Suppressor macrophage (primary cell): ENCODE measurements around the gene FAM227B.
"Not testable (repeated sequence)": the region's sequence is repeated elsewhere in the genome, so short reads cannot be mapped to it uniquely, and the experiment has no call there.

Source experiments
- DNase-seq, 4 experiments: peaks; one replicate each; pipeline ENCODE4 v3.0.0-alpha.2; 2020 to 2022

The FAM227B gene

DNA sequence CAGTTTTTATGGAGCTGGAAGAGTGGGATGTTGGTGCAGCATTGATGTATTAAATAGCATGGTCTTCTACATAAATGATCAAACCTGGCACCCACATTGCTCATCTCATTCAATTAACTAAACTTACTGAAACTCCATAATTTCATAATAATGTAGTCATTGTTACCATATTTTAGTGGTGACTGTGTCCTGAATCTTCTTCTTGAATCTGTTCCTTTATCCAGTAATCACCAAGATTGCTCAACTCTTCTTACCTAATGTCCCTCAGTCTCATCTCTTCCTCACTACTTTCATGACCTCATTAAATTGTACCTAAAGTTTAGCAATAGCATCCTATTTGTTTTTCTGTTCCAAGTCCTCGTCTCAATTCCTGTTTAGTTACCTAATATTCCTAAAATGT is 127.8 kb downstream of the FAM227B start:
- DNase-seq, result peak; percentile 3 to 77 (median 34)

DNA sequence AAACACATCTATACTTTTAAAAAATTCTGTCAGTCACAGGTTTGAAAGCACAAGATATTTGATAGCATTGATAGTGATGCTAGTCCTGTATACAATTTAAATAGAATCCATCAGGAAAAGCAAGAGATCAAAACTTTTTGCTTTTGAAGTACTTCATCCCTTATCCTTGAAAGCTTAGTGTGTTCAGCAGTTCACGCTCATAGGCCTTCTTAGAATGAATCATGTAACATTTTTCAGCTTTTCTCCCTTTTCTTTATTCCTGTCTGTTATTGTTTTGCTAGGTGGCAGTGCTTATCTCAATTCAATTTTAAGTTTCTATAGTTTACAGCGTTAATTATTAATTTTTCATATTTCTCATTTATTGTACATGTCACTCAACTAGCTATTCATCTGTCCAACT is 128.5 kb downstream of the FAM227B start:
- DNase-seq, result no peak

- peak in 3 of 4 experiments; percentile 8 to 70 (median 68) for DNase-seq
Observed at GRCh38 chr15:49490966-49491365, 129.7 kb downstream of the FAM227B start.

GRCh38 chr15:49485401-49485800 is 135.2 kb downstream of the FAM227B start:
- not testable (repeated sequence) for DNase-seq

- DNase-seq, result not testable (repeated sequence)
Observed at GRCh38 chr15:49478982-49479381, 141.6 kb downstream of the FAM227B start.

- not testable (repeated sequence) for DNase-seq
Observed at GRCh38 chr15:49478021-49478420, 142.6 kb downstream of the FAM227B start.

- DNase-seq, result no peak
Observed at GRCh38 chr15:49473031-49473430, 147.6 kb downstream of the FAM227B start.

- no peak for DNase-seq
Observed at GRCh38 chr15:49472338-49472737, 148.3 kb downstream of the FAM227B start.

- DNase-seq, result no peak
Observed at GRCh38 chr15:49471733-49472132, 148.9 kb downstream of the FAM227B start.

GRCh38 chr15:49471248-49471647 is 149.4 kb downstream of the FAM227B start:
- peak; percentile 31 to 71 (median 47) for DNase-seq

- DNase-seq, result no peak
Observed at GRCh38 chr15:49468481-49468839, 152.2 kb downstream of the FAM227B start.

DNA sequence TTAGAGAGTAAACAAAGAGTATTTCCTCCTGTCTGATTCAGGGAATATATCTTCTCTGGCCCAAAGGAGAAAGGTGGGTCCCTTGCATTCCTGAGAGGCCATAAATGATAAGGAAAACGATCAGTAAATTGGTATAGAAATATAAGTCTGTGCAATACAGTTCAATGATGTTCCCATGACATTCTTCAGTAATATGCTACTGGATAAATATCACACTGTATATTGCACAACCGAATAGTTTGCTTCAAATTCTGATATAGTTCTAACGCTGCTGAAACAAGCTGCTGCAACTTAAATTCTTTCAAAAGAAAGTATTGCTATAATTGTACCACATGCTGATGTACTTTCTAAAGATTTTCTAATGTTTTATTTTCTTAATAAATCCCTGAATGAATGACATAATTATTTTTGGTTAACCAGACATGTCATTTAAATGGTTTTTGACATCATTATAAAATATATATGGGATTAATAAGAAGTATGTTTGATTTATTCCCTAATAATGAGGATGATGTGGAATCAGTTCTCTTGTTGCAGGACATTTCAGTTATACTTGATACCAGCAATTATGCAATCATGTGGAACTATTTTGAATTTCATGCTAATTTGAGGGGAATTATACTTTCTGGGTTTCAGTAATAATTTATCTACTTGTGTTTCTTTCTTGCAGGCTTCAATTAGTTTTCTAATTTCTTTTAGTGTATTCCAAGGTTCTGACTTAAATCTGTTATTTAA is 152.7 kb downstream of the FAM227B start:
- DNase-seq, result no peak

DNA sequence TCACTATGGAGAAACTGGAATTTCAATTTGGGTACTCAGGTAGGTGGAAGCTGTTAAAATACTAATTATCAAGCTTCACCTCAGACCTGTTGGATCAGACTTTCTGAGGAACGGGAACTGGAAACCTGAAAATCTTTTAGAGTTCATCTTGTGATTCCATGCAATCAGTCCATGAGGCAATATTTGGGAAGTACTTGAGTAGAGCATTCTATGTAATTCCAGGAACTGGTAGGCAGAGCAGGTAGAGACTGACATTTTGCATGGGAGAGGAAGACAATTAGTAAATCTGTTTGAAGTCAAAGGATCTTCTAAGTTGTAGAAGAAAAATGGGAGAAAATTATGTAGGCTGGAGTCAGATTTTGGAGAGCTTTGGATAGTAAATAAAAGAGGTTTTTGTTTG is 154.5 kb downstream of the FAM227B start:
- peak in 2 of 4 experiments; percentile 3 to 32 for DNase-seq

DNA sequence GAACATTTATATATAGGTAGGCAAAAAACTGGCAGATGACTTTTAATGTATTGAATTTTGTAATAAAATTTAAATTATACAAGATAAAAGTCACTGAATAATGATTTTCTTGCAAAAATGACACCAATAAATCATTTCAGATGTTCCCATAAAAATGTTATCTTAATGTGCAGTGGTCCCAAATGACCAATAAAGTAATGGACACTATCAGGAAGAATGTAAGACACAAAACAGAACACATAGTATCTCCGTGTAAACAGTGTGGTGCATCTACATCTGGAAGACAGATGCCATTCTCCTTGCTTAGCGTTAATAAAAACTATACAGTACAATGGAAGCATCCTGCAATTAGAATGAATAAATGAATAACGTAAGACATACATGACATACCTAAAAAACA is 156.1 kb downstream of the FAM227B start:
- DNase-seq, result no peak

GRCh38 chr15:49462232-49462844 is 158.3 kb downstream of the FAM227B start:
- peak; percentile 6 to 48 (median 26) for DNase-seq

DNA sequence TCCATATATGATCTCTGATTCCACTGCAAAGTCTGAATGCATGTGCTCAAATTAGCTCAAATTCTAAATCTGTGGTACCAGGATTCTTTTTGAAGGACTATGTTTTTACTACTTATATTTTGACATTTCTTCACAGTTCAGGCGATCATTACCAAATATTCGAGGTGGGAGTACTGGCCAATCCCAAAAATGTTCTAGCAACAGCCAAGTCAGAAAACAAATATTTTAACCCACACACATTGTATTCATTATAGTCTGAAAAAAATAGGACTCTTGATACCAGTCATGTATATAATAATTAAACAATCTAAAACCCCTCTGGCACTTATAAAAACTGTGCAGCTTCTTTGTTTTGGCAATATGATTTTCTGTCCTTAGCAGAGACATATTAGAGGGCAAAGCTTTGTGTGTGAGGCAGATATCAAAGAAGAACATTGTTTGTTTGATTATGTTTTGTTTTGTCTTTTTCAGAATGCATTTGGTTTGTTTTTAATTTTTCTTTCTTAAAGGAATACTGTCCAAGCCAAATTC is 160.1 kb downstream of the FAM227B start:
- DNase-seq, result no peak

DNA sequence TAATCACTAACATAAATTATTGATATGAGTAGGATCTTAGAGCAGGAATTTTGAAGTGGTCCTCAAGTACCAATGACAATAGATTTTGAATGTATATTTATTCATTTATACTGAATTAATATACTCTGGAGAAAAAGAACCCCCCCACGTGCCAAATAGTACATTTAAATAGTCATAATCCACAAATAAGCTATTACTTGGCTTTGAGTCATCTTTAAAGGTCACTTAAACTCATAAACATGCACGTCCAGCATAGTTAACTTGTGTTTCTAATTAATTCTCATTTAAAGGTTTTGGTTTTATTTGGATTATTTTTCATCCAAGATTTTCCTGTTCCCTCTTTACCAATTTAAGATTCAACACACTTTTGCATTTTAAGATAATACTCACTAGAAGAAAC is 162.5 kb downstream of the FAM227B start:
- no peak for DNase-seq

DNA sequence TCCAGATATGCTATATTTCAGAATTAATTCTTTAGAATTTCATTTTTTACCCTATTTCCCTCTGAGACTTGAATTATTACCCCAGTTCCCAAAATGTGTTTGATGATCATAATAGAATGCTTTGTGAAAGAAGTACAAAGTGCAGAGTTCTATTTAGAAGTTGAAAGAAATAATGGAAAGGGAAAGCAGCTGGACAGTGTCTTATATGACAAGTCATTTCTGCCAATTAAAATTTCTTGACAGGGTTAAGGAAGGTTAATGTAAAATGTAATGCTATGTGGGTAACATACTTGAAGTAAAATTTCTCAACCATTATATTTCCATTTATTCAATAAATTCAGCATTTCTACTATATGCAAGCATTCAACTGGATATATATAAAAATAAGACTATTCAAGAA is 164.5 kb downstream of the FAM227B start:
- no peak for DNase-seq

GRCh38 chr15:49452595-49452994 is 168.0 kb downstream of the FAM227B start:
- DNase-seq, result no peak

- DNase-seq, result no peak
Observed at GRCh38 chr15:49441816-49442215, 178.8 kb downstream of the FAM227B start.

DNA sequence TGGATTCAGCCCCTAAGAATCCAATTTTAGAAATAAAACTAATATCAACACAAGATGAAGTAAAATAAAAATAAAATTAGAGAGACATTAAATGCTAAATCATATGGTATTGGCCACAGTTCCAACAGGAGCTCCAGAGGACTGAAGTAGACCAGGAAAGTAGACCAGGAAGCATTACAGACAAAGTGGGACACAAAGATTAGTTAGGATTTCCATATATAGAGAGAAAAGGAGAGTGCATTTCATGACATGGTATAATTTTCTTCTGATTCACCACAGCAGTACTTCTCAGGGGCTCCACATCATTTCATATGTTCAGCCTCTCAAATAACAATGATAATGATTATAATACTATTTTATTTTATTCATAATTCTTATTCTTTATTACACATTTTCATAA is 179.3 kb downstream of the FAM227B start:
- DNase-seq, result no peak

- peak in 2 of 4 experiments; percentile 18 to 41 for DNase-seq
Observed at GRCh38 chr15:49439678-49440395, 180.8 kb downstream of the FAM227B start.

GRCh38 chr15:49438962-49439631 is 181.5 kb downstream of the FAM227B start:
- peak; percentile 55 to 77 (median 68) for DNase-seq
